ENCODE measurements around the gene VRK1.

DNA sequence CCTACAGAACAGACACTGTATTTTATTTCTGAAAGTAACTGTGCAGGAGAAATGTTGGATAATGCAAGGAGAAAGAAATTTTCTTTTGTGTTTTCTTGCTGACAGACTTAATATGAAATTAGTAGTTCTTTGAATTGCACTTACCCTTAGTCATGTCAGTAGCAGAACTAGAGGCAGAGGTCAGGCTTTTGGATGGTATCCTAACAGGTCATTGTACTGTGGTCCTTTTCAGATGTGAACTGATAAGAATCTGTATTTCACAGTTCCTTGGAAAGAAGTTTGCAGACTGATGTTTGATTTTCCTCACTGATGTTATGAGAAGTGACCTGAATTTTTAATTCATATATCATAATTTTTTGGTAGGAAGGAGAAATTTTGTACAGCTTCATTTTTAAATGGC, 46.0 kb downstream of the VRK1 start:
- TF ChIP-seq POLR2AphosphoS5 (IDR thresholded peaks at IDR 0.05; ENCODE audit: borderline replicate concordance, low read depth, low read length) (no peak), EZH2 (IDR thresholded peaks at IDR 0.05) (no peak)

Measured in SK-N-MC (cell line).